Transverse colon (tissue), 4 donors: ENCODE results near the gene DYNC2H1.

Source experiments
- POLR2AphosphoS5 ChIP-seq, 3 donors: sonication (generic); formaldehyde crosslinking; IDR thresholded peaks; one replicate each; pipeline ENCODE4 v1.6.1; 2016; ENCODE audit warnings: antibody characterized with exemption in 3 of 3
- TF ChIP-seq, protein P1 (sequence below), 5 experiments: fragments of 200-600 bp in 3 of 5; fragments of 450-650 bp in 2 of 5; sonication (generic) in 3 of 5; IDR thresholded peaks; 1 replicate in 2 of 5; 2 replicates in 3 of 5; pipeline ENCODE4 v1.5.1; 2016 to 2017; ENCODE audit warnings: antibody characterized with exemption in 5 of 5, inconsistent platforms in 3 of 5, mild to moderate bottlenecking in 2 of 5, moderate library complexity in 1 of 5

DNA sequence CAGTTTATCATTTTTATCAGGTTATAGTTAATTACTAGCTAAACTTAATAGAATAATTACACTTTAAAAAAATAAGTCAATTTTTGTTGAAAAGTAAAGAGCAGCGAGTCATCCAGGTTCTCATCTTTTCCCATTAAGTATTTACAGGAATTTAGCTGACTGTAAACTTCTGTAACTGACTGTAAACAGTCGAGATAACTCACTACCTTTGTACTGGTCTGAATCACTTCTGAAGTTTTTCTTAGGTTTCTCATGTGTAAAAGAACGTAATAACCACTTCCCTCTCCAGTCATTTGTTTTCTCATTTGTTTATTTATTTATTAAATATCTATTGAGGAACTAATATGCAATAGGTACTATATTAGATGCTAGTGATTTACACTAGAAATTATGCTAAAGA, 270.8 kb downstream of the DYNC2H1 start:
- TF ChIP-seq, protein P1, sequence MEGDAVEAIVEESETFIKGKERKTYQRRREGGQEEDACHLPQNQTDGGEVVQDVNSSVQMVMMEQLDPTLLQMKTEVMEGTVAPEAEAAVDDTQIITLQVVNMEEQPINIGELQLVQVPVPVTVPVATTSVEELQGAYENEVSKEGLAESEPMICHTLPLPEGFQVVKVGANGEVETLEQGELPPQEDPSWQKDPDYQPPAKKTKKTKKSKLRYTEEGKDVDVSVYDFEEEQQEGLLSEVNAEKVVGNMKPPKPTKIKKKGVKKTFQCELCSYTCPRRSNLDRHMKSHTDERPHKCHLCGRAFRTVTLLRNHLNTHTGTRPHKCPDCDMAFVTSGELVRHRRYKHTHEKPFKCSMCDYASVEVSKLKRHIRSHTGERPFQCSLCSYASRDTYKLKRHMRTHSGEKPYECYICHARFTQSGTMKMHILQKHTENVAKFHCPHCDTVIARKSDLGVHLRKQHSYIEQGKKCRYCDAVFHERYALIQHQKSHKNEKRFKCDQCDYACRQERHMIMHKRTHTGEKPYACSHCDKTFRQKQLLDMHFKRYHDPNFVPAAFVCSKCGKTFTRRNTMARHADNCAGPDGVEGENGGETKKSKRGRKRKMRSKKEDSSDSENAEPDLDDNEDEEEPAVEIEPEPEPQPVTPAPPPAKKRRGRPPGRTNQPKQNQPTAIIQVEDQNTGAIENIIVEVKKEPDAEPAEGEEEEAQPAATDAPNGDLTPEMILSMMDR (IDR thresholded peaks at IDR 0.05): no peak
- no peak for TF ChIP-seq POLR2AphosphoS5 (IDR thresholded peaks at IDR 0.05)
